Activated CD4-positive, alpha-beta memory T cell treated with anti-CD3 and anti-CD28 coated beads, Interleukin-2, amount 10 ng/mL, durations not matched to agents 7 days and 5 days (primary cell): ENCODE measurements around the gene PRKCA. TPM values are rescaled to one million over a fixed set of nuclear protein-coding genes. Genes with fewer than 3 reads are reported as not detected.
"Not testable (repeated sequence)": the region's sequence is repeated elsewhere in the genome, so short reads cannot be mapped to it uniquely, and the experiment has no call there.

Experiments
- CTCF ChIA-PET: fragments of 350-600 bp; sonication (Branson Sonifier 250); formaldehyde crosslinking; loops from one replicate; lab custom pipeline; 2021; ENCODE audit warnings: antibody characterized with exemption, inconsistent platforms; lab: Charles Lee
- POLR2A ChIA-PET: fragments of 350-600 bp; sonication (Branson Sonifier 250); formaldehyde crosslinking; loops from one replicate; lab custom pipeline; 2021; ENCODE audit warnings: antibody characterized with exemption; lab: Charles Lee
- DNase-seq: peaks from one replicate; pipeline ENCODE4 v3.0.0-alpha.2; 2020
- H3K27ac Mint-ChIP-seq: one replicate; pipeline ENCODE4 v1.8.0; 2021; ENCODE audit warnings: mild to moderate bottlenecking, mixed read lengths
- H3K27me3 Mint-ChIP-seq: one replicate; pipeline ENCODE4 v1.8.0; 2021; ENCODE audit warnings: mixed read lengths
- H3K36me3 Mint-ChIP-seq: one replicate; pipeline ENCODE4 v1.8.0; 2021; ENCODE audit warnings: low read depth, mixed read lengths
- H3K4me1 Mint-ChIP-seq: one replicate; pipeline ENCODE4 v1.8.0; 2021; ENCODE audit warnings: mixed read lengths
- H3K4me3 Mint-ChIP-seq: one replicate; pipeline ENCODE4 v1.8.0; 2021; ENCODE audit warnings: mild to moderate bottlenecking, mixed read lengths
- H3K9me3 Mint-ChIP-seq: one replicate; pipeline ENCODE4 v1.8.0; 2021; ENCODE audit warnings: mixed read lengths
- total RNA-seq, 2 experiments: library from RNA; stranded (reverse); gene quantifications; one replicate each; pipeline ENCODE4 v1.2.3, GENCODE V29; 2021

The PRKCA gene
- total RNA-seq, 2 experiments from 2014 or later = 57.6 to 61.3 TPM

- POLR2A ChIA-PET, H3K27ac Mint-ChIP-seq, DNase-seq, H3K4me3 Mint-ChIP-seq, H3K9me3 Mint-ChIP-seq, H3K36me3 Mint-ChIP-seq, CTCF ChIA-PET, H3K27me3 Mint-ChIP-seq, H3K4me1 Mint-ChIP-seq: not testable (repeated sequence)
Observed at GRCh38 chr17:66624630-66625029, 322.2 kb downstream of the PRKCA start.

- Mint-ChIP-seq H3K36me3 (peaks cover 4% of the 10 kb centered on the region), H3K27me3 (no peaks in the 10 kb centered on the region), H3K4me3 (no peak overlapping the region), H3K27ac (no peak overlapping the region), H3K9me3 (no peaks in the 10 kb centered on the region), H3K4me1 (peaks cover 9% of the 10 kb centered on the region)
- POLR2A ChIA-PET = no interaction called here
- CTCF ChIA-PET = interaction anchor here (1.2 kb wide), 1 partner anchor 176 kb away, joined by 5 read pairs; no protein-coding TSS in a partner anchor
- DNase-seq = no peak
Observed at GRCh38 chr17:66625311-66625767, 322.9 kb downstream of the PRKCA start.

DNA sequence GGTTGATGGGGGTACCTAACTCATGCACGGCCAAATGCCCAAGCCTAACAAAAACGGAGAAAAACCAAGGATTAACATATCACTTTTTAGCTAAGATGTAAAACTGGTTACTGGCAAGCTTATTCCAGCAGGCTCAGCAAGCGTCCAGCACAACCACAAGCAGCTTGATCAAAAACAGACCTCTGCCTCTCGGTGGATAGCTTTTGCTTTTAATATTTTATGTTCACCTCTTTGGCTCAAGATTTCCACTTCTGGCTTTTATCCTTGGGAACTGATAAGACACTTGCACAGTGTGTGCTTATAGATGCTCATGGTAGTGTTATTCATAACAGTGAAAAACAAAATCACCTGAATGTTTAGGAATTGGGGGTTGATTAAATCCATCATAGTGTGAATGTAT is 325.6 kb downstream of the PRKCA start:
- Mint-ChIP-seq H3K27me3 (no peaks in the 10 kb centered on the region), H3K4me3 (no peak overlapping the region), H3K4me1 (peaks cover 19% of the 10 kb centered on the region), H3K27ac (no peak overlapping the region), H3K9me3 (no peaks in the 10 kb centered on the region), H3K36me3 (peaks cover 3% of the 10 kb centered on the region)
- POLR2A ChIA-PET = no interaction called here
- CTCF ChIA-PET = interaction anchor here (0.6 kb wide), 1 partner anchor 260 kb away, joined by 6 read pairs; no protein-coding TSS in a partner anchor
- DNase-seq = no peak

GRCh38 chr17:66629762-66630161 is 327.3 kb downstream of the PRKCA start:
- H3K27ac Mint-ChIP-seq = no peak overlapping the region
- no peaks in the 10 kb centered on the region for H3K9me3 Mint-ChIP-seq
- peaks cover 31% of the 10 kb centered on the region for H3K4me1 Mint-ChIP-seq
- DNase-seq = no peak
- no peak overlapping the region for H3K4me3 Mint-ChIP-seq
- peaks cover 6% of the 10 kb centered on the region for H3K36me3 Mint-ChIP-seq
- H3K27me3 Mint-ChIP-seq = no peaks in the 10 kb centered on the region
- ChIA-PET CTCF (no interaction called here), POLR2A (interaction anchor here (0.6 to 1.1 kb wide), 2 partner anchors 10 to 383 kb away, joined by 3 read pairs; no protein-coding TSS in a partner anchor)

DNA sequence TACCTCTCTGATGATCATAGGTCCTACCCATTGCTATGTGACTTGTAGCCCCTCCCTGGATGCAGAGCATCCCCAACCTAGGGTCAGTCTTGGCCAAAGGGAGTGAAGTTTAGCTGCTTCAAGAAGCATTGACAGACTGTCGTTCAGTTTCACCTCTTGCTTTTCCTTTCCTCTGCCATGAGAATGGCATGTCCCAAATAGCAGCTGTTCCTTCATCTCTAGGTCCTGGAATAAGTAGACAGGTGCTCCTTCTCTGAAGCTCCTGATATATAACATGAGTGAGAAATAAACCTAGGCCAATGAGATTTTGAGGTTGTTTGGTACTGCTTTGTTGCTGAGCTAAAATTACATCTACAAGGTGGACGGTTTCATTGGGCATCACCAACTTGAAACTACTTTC is 328.0 kb downstream of the PRKCA start:
- ChIA-PET POLR2A (interaction anchor here (0.6 to 1.1 kb wide), 2 partner anchors 9 to 384 kb away, joined by 3 read pairs; no protein-coding TSS in a partner anchor), CTCF (interaction anchor here (0.6 to 0.8 kb wide), 2 partner anchors 282 to 376 kb away, joined by 3 read pairs; no protein-coding TSS in a partner anchor)
- no peaks in the 10 kb centered on the region for H3K27me3 Mint-ChIP-seq
- DNase-seq = no peak
- H3K36me3 Mint-ChIP-seq = peaks cover 7% of the 10 kb centered on the region
- H3K4me1 Mint-ChIP-seq = peaks cover 34% of the 10 kb centered on the region
- H3K27ac Mint-ChIP-seq = no peak overlapping the region
- H3K9me3 Mint-ChIP-seq = no peaks in the 10 kb centered on the region
- H3K4me3 Mint-ChIP-seq = no peak overlapping the region

- no peaks in the 10 kb centered on the region for H3K27me3 Mint-ChIP-seq
- CTCF ChIA-PET = interaction anchor here (0.6 to 0.8 kb wide), 3 partner anchors 281 to 384 kb away, joined by 3 read pairs; no protein-coding TSS in a partner anchor
- H3K4me1 Mint-ChIP-seq = peaks cover 38% of the 10 kb centered on the region
- no peak for DNase-seq
- H3K4me3 Mint-ChIP-seq = no peak overlapping the region
- no peak overlapping the region for H3K27ac Mint-ChIP-seq
- POLR2A ChIA-PET = no interaction called here
- peaks cover 7% of the 10 kb centered on the region for H3K36me3 Mint-ChIP-seq
- H3K9me3 Mint-ChIP-seq = no peaks in the 10 kb centered on the region
Observed at GRCh38 chr17:66630828-66631472, 328.5 kb downstream of the PRKCA start.

- peaks cover 41% of the 10 kb centered on the region for H3K4me1 Mint-ChIP-seq
- no peaks in the 10 kb centered on the region for H3K27me3 Mint-ChIP-seq
- H3K36me3 Mint-ChIP-seq = peaks cover 12% of the 10 kb centered on the region
- ChIA-PET POLR2A (interaction anchor here (1.2 to 1.4 kb wide), 2 partner anchors 81 to 252 kb away, joined by 3 to 4 read pairs; no protein-coding TSS in a partner anchor), CTCF (no interaction called here)
- H3K4me3 Mint-ChIP-seq = no peak overlapping the region
- no peak for DNase-seq
- peak overlapping the region; percentile 56 for H3K27ac Mint-ChIP-seq
- H3K9me3 Mint-ChIP-seq = no peaks in the 10 kb centered on the region
Observed at GRCh38 chr17:66632731-66633130, 330.3 kb downstream of the PRKCA start.

DNA sequence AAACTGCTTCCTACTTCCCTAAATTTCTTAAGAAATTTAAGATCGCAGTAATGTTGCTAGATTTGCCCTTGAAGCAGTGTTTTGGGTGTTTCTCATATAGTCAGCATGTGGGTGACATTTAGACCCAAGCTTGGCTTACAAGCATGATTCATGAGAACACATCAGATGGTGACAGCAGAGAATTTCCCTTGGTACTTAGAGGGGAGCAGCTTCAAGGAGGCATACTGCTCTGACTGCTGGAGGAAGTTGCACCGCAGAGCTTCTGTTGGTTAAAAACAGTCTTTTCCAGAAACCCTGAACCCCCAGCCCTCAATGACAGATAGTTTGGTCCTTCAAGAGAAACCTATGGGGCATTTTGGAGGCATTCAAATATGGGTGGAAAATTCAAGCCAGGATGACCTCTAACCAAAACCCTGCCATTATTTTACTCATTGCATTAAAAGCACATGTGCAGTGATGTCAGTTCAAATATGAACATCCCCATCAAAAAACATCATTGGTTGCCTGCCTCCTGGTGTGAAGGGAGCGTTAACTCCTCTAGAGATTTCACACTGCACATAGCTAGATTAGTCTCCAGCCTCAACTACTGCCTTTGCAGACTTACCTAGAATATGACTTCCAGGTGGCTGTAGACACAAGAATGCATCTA is 331.0 kb downstream of the PRKCA start:
- H3K36me3 Mint-ChIP-seq = peaks cover 16% of the 10 kb centered on the region

GRCh38 chr17:66634193-66634592 is 331.8 kb downstream of the PRKCA start:
- CTCF ChIA-PET = interaction anchor here (0.7 kb wide), 1 partner anchor 625 kb away, joined by 4 read pairs; no protein-coding TSS in a partner anchor
- no peak overlapping the region for H3K4me3 Mint-ChIP-seq
- H3K4me1 Mint-ChIP-seq = peaks cover 41% of the 10 kb centered on the region
- peak overlapping the region; percentile 32 for H3K27ac Mint-ChIP-seq
- peaks cover 17% of the 10 kb centered on the region for H3K36me3 Mint-ChIP-seq
- H3K9me3 Mint-ChIP-seq = no peaks in the 10 kb centered on the region
- DNase-seq = no peak
- no peaks in the 10 kb centered on the region for H3K27me3 Mint-ChIP-seq
- POLR2A ChIA-PET = no interaction called here

More for the DNA sequence above, 331.0 kb downstream of the PRKCA start:
- H3K9me3 Mint-ChIP-seq = no peaks in the 10 kb centered on the region
- no peaks in the 10 kb centered on the region for H3K27me3 Mint-ChIP-seq
- peak overlapping the region; percentile 62 for H3K27ac Mint-ChIP-seq
- peak; percentile 57 for DNase-seq
- POLR2A ChIA-PET = interaction anchor here (1.2 to 1.4 kb wide), 2 partner anchors 80 to 252 kb away, joined by 3 to 4 read pairs; no protein-coding TSS in a partner anchor
- peaks cover 41% of the 10 kb centered on the region for H3K4me1 Mint-ChIP-seq
- CTCF ChIA-PET = no interaction called here
- no peak overlapping the region for H3K4me3 Mint-ChIP-seq

GRCh38 chr17:66635386-66636045 is 333.1 kb downstream of the PRKCA start:
- no peak overlapping the region for H3K4me3 Mint-ChIP-seq
- peaks cover 39% of the 10 kb centered on the region for H3K4me1 Mint-ChIP-seq
- POLR2A ChIA-PET = no interaction called here
- H3K27ac Mint-ChIP-seq = peak overlapping the region; percentile 47
- no peaks in the 10 kb centered on the region for H3K27me3 Mint-ChIP-seq
- H3K36me3 Mint-ChIP-seq = peaks cover 18% of the 10 kb centered on the region
- CTCF ChIA-PET = no interaction called here
- no peak for DNase-seq
- peaks cover 2% of the 10 kb centered on the region for H3K9me3 Mint-ChIP-seq

DNA sequence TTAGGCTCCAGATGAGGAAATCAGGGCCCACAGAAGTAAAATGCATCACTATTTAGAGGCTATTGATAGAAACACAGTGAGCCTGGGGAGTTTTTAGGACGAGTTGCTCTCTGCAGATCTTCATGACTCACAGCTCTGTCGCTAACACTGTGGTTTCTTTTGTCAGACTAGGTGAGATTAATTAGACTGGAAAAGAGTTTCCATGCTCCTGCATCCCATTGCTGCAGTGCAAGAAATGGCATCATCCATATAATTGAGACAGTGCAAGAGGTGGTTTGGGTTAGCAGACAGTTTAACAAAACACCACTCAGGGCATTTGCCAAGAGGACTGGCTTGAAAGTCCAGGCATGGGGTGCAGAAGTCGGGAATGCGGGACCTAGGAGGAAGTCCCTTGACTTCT is 333.7 kb downstream of the PRKCA start:
- H3K27ac Mint-ChIP-seq = peak overlapping the region; percentile 47
- no peak for DNase-seq
- ChIA-PET CTCF (no interaction called here), POLR2A (no interaction called here)
- H3K4me1 Mint-ChIP-seq = peaks cover 39% of the 10 kb centered on the region
- no peak overlapping the region for H3K4me3 Mint-ChIP-seq
- peaks cover 18% of the 10 kb centered on the region for H3K36me3 Mint-ChIP-seq
- peaks cover 2% of the 10 kb centered on the region for H3K9me3 Mint-ChIP-seq
- H3K27me3 Mint-ChIP-seq = no peaks in the 10 kb centered on the region

DNA sequence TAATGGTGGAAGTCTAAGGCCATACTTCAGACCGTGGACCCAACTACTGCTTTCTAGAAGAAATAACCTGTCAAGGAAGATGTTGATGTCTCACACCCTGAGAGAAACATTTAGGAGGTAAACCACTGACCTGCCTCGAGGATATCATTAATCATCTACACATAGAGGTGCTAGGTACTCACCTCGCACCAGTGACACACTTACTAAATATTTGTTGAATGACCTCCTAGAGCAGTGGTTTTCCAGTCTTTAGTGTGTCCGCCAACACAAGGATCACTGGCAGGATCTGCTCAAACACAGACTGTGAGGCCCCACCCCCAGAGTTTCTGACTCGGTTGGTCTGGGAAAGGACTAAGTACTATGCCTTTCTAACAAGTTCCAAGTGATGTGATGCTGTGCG is 335.1 kb downstream of the PRKCA start:
- Mint-ChIP-seq H3K27me3 (no peaks in the 10 kb centered on the region), H3K27ac (no peak overlapping the region), H3K4me3 (no peak overlapping the region), H3K36me3 (peaks cover 27% of the 10 kb centered on the region), H3K9me3 (peaks cover 2% of the 10 kb centered on the region), H3K4me1 (peaks cover 36% of the 10 kb centered on the region)
- ChIA-PET POLR2A (no interaction called here), CTCF (no interaction called here)
- no peak for DNase-seq
